Stimulated activated CD4-positive, alpha-beta T cell treated with anti-CD3 and anti-CD28 coated beads, Interleukin-12 subunit alpha, Interleukin-12 subunit beta, amount 100 ng/mL, for 48 hours (primary cell): ENCODE data around the gene POLQ.
"Not testable (repeated sequence)": the region's sequence is repeated elsewhere in the genome, so short reads cannot be mapped to it uniquely, and the experiment has no call there.

Source experiments
- DNase-seq, 3 donors: peaks; one replicate each; pipeline ENCODE4 v3.0.0-alpha.2; 2020; ENCODE audit warnings: low read depth in 2 of 3, low spot score in 1 of 3

The POLQ gene

DNA sequence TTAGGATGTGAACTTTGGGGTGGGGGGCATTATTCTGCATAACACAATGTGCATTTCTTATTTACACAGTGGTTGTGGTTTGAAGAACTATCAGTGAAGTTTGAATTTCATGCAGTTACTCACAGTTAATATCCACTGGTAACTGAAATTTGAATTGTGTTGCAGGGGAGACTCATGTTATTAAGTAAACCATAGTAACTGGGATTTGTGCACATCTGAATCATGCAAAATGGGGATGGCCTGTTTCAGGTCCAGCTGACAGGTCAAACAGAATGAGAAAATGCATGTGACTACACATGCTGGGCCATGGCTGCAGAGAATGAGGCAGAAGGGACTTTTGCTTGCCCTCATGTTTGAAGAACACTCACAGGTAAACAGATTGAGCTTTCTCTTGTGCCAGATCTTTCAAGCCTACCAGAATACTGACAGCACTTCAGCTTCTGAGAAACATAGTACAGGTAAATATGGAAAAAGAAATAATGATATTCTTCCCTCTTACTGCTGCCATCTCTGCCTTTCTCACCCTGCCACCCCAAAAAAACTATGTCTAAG, 115.0 kb downstream of the POLQ start:
- DNase-seq, result no peak

DNA sequence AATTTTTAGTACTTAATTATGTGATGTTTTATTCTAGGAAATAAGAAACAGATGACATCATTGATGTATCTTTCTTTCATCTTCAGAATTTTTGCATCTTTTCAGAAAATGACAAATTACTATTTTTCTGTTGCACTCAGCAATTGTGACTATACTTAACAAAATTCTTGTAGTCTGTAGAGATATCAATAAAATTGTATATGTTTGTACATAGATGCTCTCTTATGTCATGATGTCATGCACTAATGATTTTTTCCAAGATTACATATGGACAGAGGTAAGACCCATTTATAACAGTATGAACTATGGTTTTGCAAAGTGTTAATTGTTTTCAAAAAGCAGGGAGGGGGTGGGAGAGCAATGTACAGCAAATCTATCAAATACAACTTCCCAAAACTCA, 121.2 kb downstream of the POLQ start:
- no peak for DNase-seq

DNA sequence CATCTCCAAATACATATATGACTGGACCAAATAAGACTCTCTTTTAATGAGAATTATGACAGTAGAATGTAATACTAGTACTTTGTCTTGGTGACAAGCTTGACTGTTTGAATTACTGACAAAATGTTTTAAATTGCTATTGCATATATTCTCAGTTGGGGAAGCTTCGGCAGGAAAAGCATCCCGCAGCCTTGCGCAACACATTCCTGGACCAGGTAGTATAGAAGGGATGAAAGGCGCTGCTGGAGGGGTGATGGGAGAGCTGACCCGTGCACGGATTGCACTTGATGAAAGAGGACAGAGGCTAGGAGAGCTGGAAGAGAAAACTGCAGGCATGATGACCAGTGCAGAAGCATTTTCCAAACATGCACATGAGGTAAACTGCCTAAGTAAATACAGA, 127.6 kb downstream of the POLQ start:
- no peak for DNase-seq

DNA sequence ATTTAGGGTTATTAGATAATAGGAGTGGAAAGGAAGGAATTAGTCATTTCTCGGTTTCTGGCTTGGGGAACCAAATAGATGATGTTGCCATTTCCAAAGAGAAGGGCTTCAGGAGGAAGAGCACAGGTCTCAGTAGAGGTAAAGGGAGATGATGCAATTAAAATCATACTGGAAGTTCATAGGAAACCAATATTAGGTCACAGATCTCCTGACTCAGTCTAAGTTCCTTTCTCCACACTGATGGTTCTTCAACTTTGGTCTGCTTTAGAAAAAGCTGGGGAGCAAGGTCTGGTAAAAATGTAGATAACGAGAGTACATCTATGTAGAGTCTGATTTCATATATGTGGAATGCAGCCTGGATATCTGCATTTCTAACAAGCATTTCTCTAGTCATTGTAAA, 130.9 kb downstream of the POLQ start:
- no peak for DNase-seq

DNA sequence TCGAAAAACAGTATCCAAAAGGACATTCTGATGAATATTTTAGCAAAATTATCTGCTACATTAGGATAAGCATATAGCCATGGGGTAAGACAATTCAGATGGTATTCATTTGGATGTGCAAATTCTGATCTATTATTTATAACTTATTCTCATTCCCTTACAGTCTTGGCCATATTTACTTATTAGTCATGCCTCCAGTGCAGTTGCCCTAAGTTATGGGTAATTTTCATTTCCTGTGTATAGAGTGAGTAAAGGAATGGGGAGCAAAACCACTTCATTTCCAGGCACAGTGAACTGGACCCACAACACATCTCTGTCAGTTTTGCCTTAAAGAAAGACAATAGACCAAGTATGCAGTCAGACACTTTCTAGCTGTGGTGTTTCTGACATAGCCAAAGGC, 134.3 kb downstream of the POLQ start:
- no peak for DNase-seq

DNA sequence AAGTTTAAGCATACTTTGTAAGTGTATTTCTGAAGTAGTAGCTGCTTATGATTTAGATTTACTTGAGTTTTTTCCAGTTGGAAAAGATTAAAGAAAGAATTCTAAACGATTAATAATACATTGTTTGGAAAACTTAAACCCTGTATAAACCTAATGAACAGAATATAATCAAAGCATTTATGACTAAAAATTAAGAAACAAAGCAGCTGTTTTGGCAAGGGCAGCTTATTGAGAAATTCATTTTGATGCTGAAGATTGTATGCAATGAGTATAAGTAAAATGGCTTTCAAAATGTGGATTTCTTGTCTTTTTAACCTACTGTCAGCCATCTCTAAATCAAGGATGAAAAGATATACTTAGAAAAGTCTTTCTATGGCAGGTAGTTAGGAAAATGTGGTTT, 140.2 kb downstream of the POLQ start:
- DNase-seq, result no peak

DNA sequence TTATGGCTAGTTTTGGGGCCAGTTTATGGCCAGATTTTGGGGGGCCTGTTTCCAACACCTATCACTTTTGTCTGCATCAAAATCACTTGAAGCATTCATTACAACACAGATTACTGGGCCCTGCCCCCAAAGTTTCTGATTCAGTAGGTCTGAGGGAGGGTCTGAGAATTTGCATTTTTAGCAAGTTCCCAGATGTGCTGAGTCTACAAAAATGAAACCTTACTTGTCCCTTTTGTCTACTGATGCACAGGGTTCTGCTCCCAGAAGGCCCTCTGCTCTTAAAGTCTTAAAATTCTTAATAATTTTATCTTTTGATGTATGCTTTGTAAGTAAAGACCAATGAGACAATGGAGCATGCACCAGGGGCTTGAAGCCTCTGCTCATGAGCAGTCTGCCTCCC, 146.0 kb downstream of the POLQ start:
- DNase-seq, result no peak

DNA sequence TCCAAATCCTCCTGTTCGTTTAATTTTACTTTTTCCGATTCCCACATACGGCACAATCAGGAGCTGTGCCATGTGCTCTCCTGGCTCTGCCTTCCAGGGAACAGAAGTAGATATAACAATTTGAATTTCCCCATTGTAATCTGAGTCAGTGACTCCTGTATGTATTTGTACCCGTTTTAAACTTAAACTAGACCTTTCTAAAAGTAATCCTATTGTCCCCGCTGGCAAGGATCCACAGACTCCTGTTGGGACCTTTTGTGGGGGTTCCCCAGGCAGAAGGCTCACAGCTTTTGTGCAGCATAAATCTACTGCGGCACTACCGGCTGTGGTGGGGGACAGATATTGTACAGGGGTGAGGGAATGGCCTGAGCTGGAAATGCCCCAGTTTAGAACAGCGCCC, 147.7 kb downstream of the POLQ start:
- DNase-seq, result not testable (repeated sequence)

DNA sequence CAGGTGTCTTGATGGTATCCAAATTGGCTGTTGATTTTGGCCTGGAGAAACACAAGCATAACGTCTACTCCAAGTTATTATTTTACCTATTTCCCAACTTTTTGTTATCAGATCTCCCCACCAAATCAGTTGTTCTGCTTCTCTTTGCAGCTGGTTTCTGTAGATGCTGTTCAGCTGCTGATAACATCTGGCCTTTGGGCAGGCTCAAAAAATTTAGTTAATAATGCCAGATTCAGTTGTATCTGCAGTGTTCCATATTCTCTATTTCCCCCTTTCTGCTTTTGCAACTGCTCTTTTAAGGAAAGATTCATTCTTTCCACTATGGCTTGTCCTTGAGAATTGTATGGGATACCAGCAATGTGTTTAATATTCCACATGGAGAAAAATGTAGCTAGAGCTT, 149.8 kb downstream of the POLQ start:
- not testable (repeated sequence) for DNase-seq

DNA sequence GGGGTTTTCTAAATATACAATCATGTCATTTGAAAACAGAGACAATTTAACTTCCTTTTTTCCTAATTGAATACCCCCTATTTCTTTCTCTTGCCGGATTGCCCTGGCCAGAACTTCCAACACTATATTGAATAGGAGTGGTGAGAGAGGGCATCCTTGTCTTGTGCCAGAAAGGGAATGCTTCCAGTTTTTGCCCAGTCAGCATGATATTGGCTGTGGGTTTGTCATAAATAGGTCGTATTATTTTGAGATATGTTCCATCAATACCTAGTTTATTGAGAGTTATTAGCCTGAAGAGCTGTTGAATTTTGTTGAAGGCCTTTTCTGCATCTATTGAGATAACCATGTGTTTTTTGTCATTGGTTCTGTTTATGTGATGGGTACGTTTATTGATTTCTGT, 157.5 kb downstream of the POLQ start:
- not testable (repeated sequence) for DNase-seq
